OCI-LY3 (cell line): ENCODE results near the gene NDFIP1.

ENCODE experiments used
- CTCF ChIP-seq: fragments of 200-600, 300-600 bp; sonication (generic); IDR thresholded peaks from 2 replicates; pipeline ENCODE4 v1.5.1; 2014; ENCODE audit warnings: antibody characterized with exemption, low read length, low read depth
- EZH2phosphoT487 ChIP-seq: fragments of 200-600 bp; shearing (Covaris generic); IDR thresholded peaks from 2 replicates; pipeline ENCODE4 v1.6.1; 2018; ENCODE audit warnings: antibody characterized with exemption, mixed run types, low read depth

- no peak for TF ChIP-seq CTCF
- TF ChIP-seq EZH2phosphoT487 = no peak
Measured at GRCh38 chr5:142122121-142122520, 13.5 kb downstream of the NDFIP1 start.
